GM23248 (cell line): ENCODE results near the gene PARD3B.

Experiments used
- EZH2 ChIP-seq: fragments of 200-600 bp; sonication (generic); IDR thresholded peaks from 2 replicates; pipeline ENCODE4 v1.6.1; 2018; ENCODE audit warnings: antibody characterized with exemption, mild to moderate bottlenecking; ENCODE audit not compliant: insufficient read depth, poor library complexity, severe bottlenecking
- EZH2phosphoT487 ChIP-seq: fragments of 200-600 bp; sonication (generic); IDR thresholded peaks from 2 replicates; pipeline ENCODE4 v1.6.1; 2018; ENCODE audit warnings: antibody characterized with exemption, moderate library complexity, mild to moderate bottlenecking, low read depth; ENCODE audit not compliant: insufficient read depth

DNA sequence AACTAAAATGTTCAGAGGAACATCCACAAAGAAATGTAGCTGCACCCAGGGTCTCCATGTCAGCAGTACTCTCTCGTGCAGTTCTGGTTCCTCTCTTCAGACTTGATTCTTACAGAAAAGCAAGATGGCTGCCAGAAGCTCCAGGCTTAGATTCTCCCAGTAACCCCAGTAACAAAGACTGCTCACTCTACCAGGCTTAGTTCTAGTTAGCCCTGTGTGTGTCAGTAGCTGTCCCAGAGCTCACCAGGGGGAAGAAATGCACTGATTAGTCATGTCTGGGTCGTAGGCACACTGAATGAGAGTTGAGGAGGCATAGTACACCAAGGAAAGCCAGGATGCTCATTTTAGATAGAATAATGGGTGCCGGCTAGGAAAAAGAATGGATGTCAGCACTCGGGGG is 742.0 kb downstream of the PARD3B start:
- no peak for TF ChIP-seq EZH2phosphoT487
- TF ChIP-seq EZH2, result no peak
